H9 (cell line): ENCODE data around the gene LRP1B. TPM values are rescaled to one million over a fixed set of nuclear protein-coding genes. Genes with fewer than 3 reads are reported as not detected.

ENCODE experiments used
- DNase-seq: peaks from one replicate; pipeline ENCODE4 v3.0.0-alpha.2; 2017
- H2AFZ ChIP-seq: one replicate; pipeline ENCODE4 v1.6.1; 2013; ENCODE audit warnings: mild to moderate bottlenecking, low read length, control low read depth, moderate library complexity
- H2AK5ac ChIP-seq: 2 replicates; pipeline ENCODE4 v1.6.1; 2013; ENCODE audit warnings: low read length, control low read depth, mixed read lengths; ENCODE audit not compliant: insufficient read length
- H2BK120ac ChIP-seq: one replicate; pipeline ENCODE4 v1.6.1; 2013; ENCODE audit warnings: low read depth, mild to moderate bottlenecking, low read length, control low read depth, inconsistent platforms; ENCODE audit not compliant: poor library complexity, severe bottlenecking
- H2BK12ac ChIP-seq: 2 replicates; pipeline ENCODE4 v1.6.1; 2013; ENCODE audit warnings: low read length, control low read depth, mixed read lengths, low read depth; ENCODE audit not compliant: insufficient read length
- H2BK15ac ChIP-seq: 2 replicates; pipeline ENCODE4 v1.6.1; 2013; ENCODE audit warnings: low read depth, low read length, control low read depth
- H2BK20ac ChIP-seq: one replicate; pipeline ENCODE4 v1.6.1; 2013; ENCODE audit warnings: low read depth, mild to moderate bottlenecking, low read length, control low read depth, inconsistent platforms; ENCODE audit not compliant: poor library complexity, severe bottlenecking
- H2BK5ac ChIP-seq: 2 replicates; pipeline ENCODE4 v1.6.1; 2013; ENCODE audit warnings: low read length, control low read depth, mixed read lengths; ENCODE audit not compliant: insufficient read length
- H3K14ac ChIP-seq: 2 replicates; pipeline ENCODE4 v1.6.1; 2013; ENCODE audit warnings: low read length, control low read depth; ENCODE audit not compliant: insufficient read depth
- H3K18ac ChIP-seq: 2 replicates; pipeline ENCODE4 v1.6.1; 2013; ENCODE audit warnings: low read depth, mild to moderate bottlenecking, mixed read lengths, low read length, control low read depth; ENCODE audit not compliant: insufficient read length
- H3K23ac ChIP-seq: 2 replicates; pipeline ENCODE4 v1.6.1; 2013; ENCODE audit warnings: low read length, control low read depth, mixed read lengths, low read depth; ENCODE audit not compliant: insufficient read length
- H3K23me2 ChIP-seq: 2 replicates; pipeline ENCODE4 v1.6.1; 2013; ENCODE audit warnings: low read depth, mild to moderate bottlenecking, mixed read lengths, low read length, control low read depth; ENCODE audit not compliant: insufficient read length, poor library complexity, severe bottlenecking
- H3K27ac ChIP-seq: 2 replicates; pipeline ENCODE4 v1.5.1; 2013; ENCODE audit warnings: low read length, control low read depth, mixed read lengths, low read depth; ENCODE audit not compliant: insufficient read length
- H3K27me3 ChIP-seq: 2 replicates; pipeline ENCODE4 v1.6.1; 2013; ENCODE audit warnings: low read length, control low read depth, inconsistent platforms; ENCODE audit not compliant: insufficient read depth
- H3K4ac ChIP-seq: 2 replicates; pipeline ENCODE4 v1.6.1; 2013; ENCODE audit warnings: low read depth, mild to moderate bottlenecking, control low read depth, inconsistent platforms, low read length, moderate library complexity
- H3K4me1 ChIP-seq: 2 replicates; pipeline ENCODE4 v1.6.1; 2013; ENCODE audit warnings: low read length, control low read depth, inconsistent platforms; ENCODE audit not compliant: insufficient read depth
- H3K4me2 ChIP-seq: 2 replicates; pipeline ENCODE4 v1.6.1; 2013; ENCODE audit warnings: low read length, control low read depth, mixed read lengths; ENCODE audit not compliant: insufficient read length, insufficient read depth
- H3K56ac ChIP-seq: 2 replicates; pipeline ENCODE4 v1.6.1; 2013; ENCODE audit warnings: low read depth, mild to moderate bottlenecking, mixed read lengths, low read length, control low read depth; ENCODE audit not compliant: insufficient read length
- H3K79me1 ChIP-seq: 2 replicates; pipeline ENCODE4 v1.6.1; 2013; ENCODE audit warnings: low read depth, mild to moderate bottlenecking, moderate library complexity, low read length, control low read depth, inconsistent platforms; ENCODE audit not compliant: insufficient read depth, poor library complexity, severe bottlenecking
- H3K79me2 ChIP-seq: 2 replicates; pipeline ENCODE4 v1.6.1; 2013; ENCODE audit warnings: low read length, control low read depth, inconsistent platforms; ENCODE audit not compliant: insufficient read depth
- H3K9ac ChIP-seq: 2 replicates; pipeline ENCODE4 v1.6.1; 2013; ENCODE audit warnings: low read length, control low read depth, mixed read lengths; ENCODE audit not compliant: insufficient read length; ENCODE audit errors: extremely low read depth
- H3K9me3 ChIP-seq: one replicate; pipeline ENCODE4 v1.6.1; 2013; ENCODE audit warnings: low read depth, low read length, inconsistent platforms; ENCODE audit not compliant: control insufficient read depth
- H3T11ph ChIP-seq: one replicate; pipeline ENCODE4 v1.6.1; 2013; ENCODE audit warnings: mild to moderate bottlenecking, low read length, control low read depth, inconsistent platforms
- H4K20me1 ChIP-seq: one replicate; pipeline ENCODE4 v1.6.1; 2013; ENCODE audit not compliant: control insufficient read depth, insufficient read length, insufficient read depth
- H4K5ac ChIP-seq: 2 replicates; pipeline ENCODE4 v1.6.1; 2013; ENCODE audit warnings: low read depth, mild to moderate bottlenecking, mixed read lengths, low read length, control low read depth; ENCODE audit not compliant: insufficient read length
- H4K8ac ChIP-seq: replicated peaks from 2 replicates; pipeline ENCODE4 v1.6.1; 2013; ENCODE audit warnings: low read length, control low read depth, mixed read lengths, low read depth; ENCODE audit not compliant: insufficient read length
- H4K91ac ChIP-seq: 2 replicates; pipeline ENCODE4 v1.6.1; 2013; ENCODE audit warnings: low read depth, mild to moderate bottlenecking, moderate library complexity, mixed read lengths, low read length, control low read depth; ENCODE audit not compliant: insufficient read length
- H3K27ac Mint-ChIP-seq, 3 experiments: 2 replicates in 2 of 3; 3 replicates in 1 of 3; pipeline ENCODE4 v1.8.0; 2020 to 2021; ENCODE audit warnings: mixed read lengths in 3 of 3, mild to moderate bottlenecking in 1 of 3, moderate library complexity in 1 of 3
- H3K27me3 Mint-ChIP-seq: 2 replicates; pipeline ENCODE4 v1.8.0; 2021; ENCODE audit warnings: low read depth, mild to moderate bottlenecking, moderate library complexity, mixed read lengths
- H3K36me3 Mint-ChIP-seq, 3 experiments: 2 replicates in 2 of 3; 3 replicates in 1 of 3; pipeline ENCODE4 v1.8.0; 2020 to 2021; ENCODE audit warnings: low read depth in 3 of 3, mixed read lengths in 3 of 3; ENCODE audit not compliant: insufficient read depth in 1 of 3
- H3K4me1 Mint-ChIP-seq, 2 experiments: 2 replicates each; pipeline ENCODE4 v1.8.0; 2020; ENCODE audit warnings: mixed read lengths in 2 of 2
- H3K4me3 Mint-ChIP-seq, 2 experiments: 2 replicates in 1 of 2; 3 replicates in 1 of 2; pipeline ENCODE4 v1.8.0; 2020 to 2021; ENCODE audit warnings: mild to moderate bottlenecking in 2 of 2, mixed read lengths in 2 of 2, moderate library complexity in 1 of 2
- H3K9me3 Mint-ChIP-seq, 2 experiments: 2 replicates in 1 of 2; 3 replicates in 1 of 2; pipeline ENCODE4 v1.8.0; 2020; ENCODE audit warnings: mild to moderate bottlenecking in 2 of 2, mixed read lengths in 2 of 2, moderate library complexity in 1 of 2
- CTCF ChIP-seq: fragments of 200-600 bp; sonication (generic); conservative IDR thresholded peaks from 3 replicates; pipeline ENCODE4 v1.8.0; 2021; ENCODE audit warnings: antibody characterized with exemption, mild to moderate bottlenecking
- WGBS: extraction: QIAGEN DNeasy Blood & Tissue Kit; methylation state at CpG from one replicate; pipeline ENCODE4 v1.1.7; 2013; ENCODE audit warnings: missing lambda C conversion rate, low lambda C conversion rate, mixed read lengths; ENCODE audit not compliant: insufficient read length; ENCODE audit errors: extremely low coverage; 5-methylcytosine and 5-hydroxymethylcytosine counted together
- total RNA-seq: library from RNA; stranded (reverse); gene quantifications from 2 replicates; pipeline ENCODE4 v1.2.1, GENCODE V29; 2021

LRP1B gene
- total RNA-seq, 1 experiment from 2014 or later = not detected

GRCh38 chr2:140247451-140248195 is 1883.2 kb downstream of the LRP1B start:
- no peak overlapping the region for H3K18ac ChIP-seq
- H3T11ph ChIP-seq = no peak overlapping the region
- H2AK5ac ChIP-seq = no peak overlapping the region
- TF ChIP-seq CTCF = no peak
- H4K91ac ChIP-seq = no peak overlapping the region
- H3K9ac ChIP-seq = no peak overlapping the region
- no peak overlapping the region for H2BK120ac ChIP-seq
- no peaks in the 10 kb centered on the region for H3K4me1 ChIP-seq
- H3K27ac Mint-ChIP-seq = no peak overlapping the region
- H3K23ac ChIP-seq = no peak overlapping the region
- no peak overlapping the region for H2BK12ac ChIP-seq
- no peaks in the 10 kb centered on the region for H3K36me3 Mint-ChIP-seq
- H2AFZ ChIP-seq = no peak overlapping the region
- H3K79me2 ChIP-seq = no peaks in the 10 kb centered on the region
- no peak overlapping the region for H2BK20ac ChIP-seq
- H3K27ac ChIP-seq = no peak overlapping the region
- no peak for DNase-seq
- H3K9me3 ChIP-seq = no peaks in the 10 kb centered on the region
- no peak overlapping the region for H3K14ac ChIP-seq
- H2BK15ac ChIP-seq = no peak overlapping the region
- H3K4me3 Mint-ChIP-seq = no peak overlapping the region
- no peak overlapping the region for H3K4me2 ChIP-seq
- no peak overlapping the region for H4K5ac ChIP-seq
- no peaks in the 10 kb centered on the region for H3K27me3 ChIP-seq
- no peaks in the 10 kb centered on the region for H3K27me3 Mint-ChIP-seq
- H3K9me3 Mint-ChIP-seq = no peaks in the 10 kb centered on the region
- no peak overlapping the region for H2BK5ac ChIP-seq
- no peaks in the 10 kb centered on the region for H3K23me2 ChIP-seq
- no peaks in the 10 kb centered on the region for H3K79me1 ChIP-seq
- no CpG with 5 or more reads among the region's 4 CpGs for WGBS
- no peaks in the 10 kb centered on the region for H4K20me1 ChIP-seq
- H3K4ac ChIP-seq = no peak overlapping the region
- 0 out of 4 replicates have a peak, but pooled peaks cover 0 to 3% of the 10 kb centered on the region in 2 experiments for H3K4me1 Mint-ChIP-seq
- H3K56ac ChIP-seq = no peak overlapping the region
- no peak overlapping the region for H4K8ac ChIP-seq
